Panc1 (cell line): ENCODE results near the gene SPATA46. TPM values are rescaled to one million over a fixed set of nuclear protein-coding genes. Genes with fewer than 3 reads are reported as not detected.

ENCODE experiments used
- ATAC-seq: fragments of 200-7000 bp; cut with Tn5 transposase; 2 replicates; pipeline ENCODE4 v1.9.1; 2020; ENCODE audit warnings: mild to moderate bottlenecking, moderate library complexity
- BruUV-seq: library from RNA; stranded (reverse); fragments of 400-500 nt; replicated peaks from 2 replicates; lab custom pipeline; 2021; lab: Mats Ljungman, UMichigan
- CTCF ChIA-PET: fragments of 300-600 bp; sonication (Branson Sonifier 250); formaldehyde crosslinking; loops from one replicate; lab custom pipeline; 2022; ENCODE audit warnings: antibody characterized with exemption; lab: Charles Lee
- POLR2A ChIA-PET: fragments of 300-600 bp; sonication (Branson Sonifier 250); formaldehyde crosslinking; loops from one replicate; lab custom pipeline; 2022; ENCODE audit warnings: antibody characterized with exemption; lab: Charles Lee
- DNase-seq: peaks from one replicate; pipeline ENCODE4 v3.0.0-alpha.2; 2010; ENCODE audit warnings: low read depth, low spot score
- H3K27ac ChIP-seq: 2 replicates; pipeline ENCODE4 v1.5.1; 2011; ENCODE audit warnings: mild to moderate bottlenecking, low read length, inconsistent platforms
- H3K27me3 ChIP-seq: fragments of 200-500 bp; sonication (Bioruptor generic); 2 replicates; pipeline ENCODE4 v1.6.0; 2014; ENCODE audit warnings: low read length, inconsistent platforms; ENCODE audit not compliant: control insufficient read depth, insufficient read depth
- H3K36me3 ChIP-seq: fragments of 200-500 bp; sonication (Bioruptor generic); 2 replicates; pipeline ENCODE4 v1.5.1; 2014; ENCODE audit warnings: inconsistent platforms, mild to moderate bottlenecking, low read length, moderate library complexity; ENCODE audit not compliant: control insufficient read depth, insufficient read depth
- H3K4me1 ChIP-seq: 2 replicates; pipeline ENCODE4 v1.5.1; 2011; ENCODE audit warnings: inconsistent platforms, mild to moderate bottlenecking, low read length, moderate library complexity; ENCODE audit not compliant: control insufficient read depth, insufficient read depth
- H3K4me3 ChIP-seq, 2 experiments: 2 replicates each; pipeline ENCODE4 v1.5.1; 2011 to 2012; ENCODE audit warnings: low read depth in 2 of 2, low read length in 2 of 2, mild to moderate bottlenecking in 2 of 2, inconsistent platforms in 1 of 2, moderate library complexity in 1 of 2
- H3K9me3 ChIP-seq: fragments of 200-500 bp; sonication (Bioruptor generic); 2 replicates; pipeline ENCODE4 v1.5.1; 2014; ENCODE audit warnings: low read depth, mild to moderate bottlenecking, inconsistent platforms, low read length, moderate library complexity; ENCODE audit not compliant: control insufficient read depth, insufficient read depth
- CTCF ChIP-seq: fragments of 450-650 bp; IDR thresholded peaks from 2 replicates; pipeline ENCODE4 v1.5.1; 2017; ENCODE audit warnings: mild to moderate bottlenecking
- POLR2AphosphoS5 ChIP-seq: IDR thresholded peaks from 2 replicates; pipeline ENCODE4 v1.6.1; 2012; ENCODE audit warnings: mild to moderate bottlenecking, low read depth, low read length, moderate library complexity
- REST ChIP-seq, 2 experiments: IDR thresholded peaks; 2 replicates each; pipeline ENCODE4 v1.6.1; 2011 to 2012; ENCODE audit warnings: low read depth in 2 of 2, control low read depth in 1 of 2, low read length in 1 of 2, mild to moderate bottlenecking in 1 of 2, moderate library complexity in 1 of 2; ENCODE audit not compliant: insufficient read depth in 1 of 2
- SIN3A ChIP-seq: IDR thresholded peaks from 2 replicates; pipeline ENCODE4 v1.6.1; 2012; ENCODE audit warnings: low read depth, mild to moderate bottlenecking, low read length, moderate library complexity, borderline replicate concordance; ENCODE audit not compliant: insufficient read depth
- TCF7L2 ChIP-seq: IDR thresholded peaks from 2 replicates; pipeline ENCODE4 v1.6.1; 2011; ENCODE audit warnings: mild to moderate bottlenecking, low read depth, low read length, inconsistent platforms
- in situ Hi-C: cut with HindIII; loops from 2 replicates; pipeline ENCODE4 v1.10.0; 2016; ENCODE audit warnings: low sequenced_read_pairs, low pct_unique_long_range_greater_than_20kb
- intact Hi-C: fragments of 100-400 bp; cut with micrococcal nuclease; formaldehyde crosslinking; loops from one replicate; pipeline ENCODE4 v1.10.0; 2022; ENCODE audit not compliant: unreplicated experiment
- total RNA-seq: library from RNA; stranded (reverse); gene quantifications from one replicate; pipeline ENCODE4 v1.2.1, GENCODE V29; 2021; ENCODE audit not compliant: unreplicated experiment

The SPATA46 gene
- total RNA-seq, 1 experiment from 2014 or later = not detected

GRCh38 chr1:162327144-162327787 lies 49.4 kb downstream of the SPATA46 start:
- in situ Hi-C loops = no loop called here
- no peaks in the 10 kb centered on the region for H3K9me3 ChIP-seq
- H3K36me3 ChIP-seq = no peaks in the 10 kb centered on the region
- ChIA-PET POLR2A (no interaction called here), CTCF (no interaction called here)
- TF ChIP-seq CTCF (no peak), POLR2AphosphoS5 (no peak), SIN3A (no peak), REST (IDR thresholded peaks at IDR 0.05; ENCODE audit: insufficient read depth in 1 of 2, low read depth in 2 of 2, low read length in 1 of 2) (no peak), TCF7L2 (no peak)
- no peak overlapping the region for H3K4me3 ChIP-seq
- DNase-seq (no peak), ATAC-seq (no peak)
- BruUV-seq = no TSS peak
- H3K4me1 ChIP-seq = peaks cover 6% of the 10 kb centered on the region; the same call in 1 of the 2 replicates
- H3K27me3 ChIP-seq = no peaks in the 10 kb centered on the region
- intact Hi-C loops = no loop called here
- H3K27ac ChIP-seq = no peak overlapping the region

GRCh38 chr1:162326559-162326958 lies 50.1 kb downstream of the SPATA46 start:
- peaks cover 6% of the 10 kb centered on the region; the same call in 1 of the 2 replicates for H3K4me1 ChIP-seq
- CTCF ChIA-PET = no interaction called here
- no peaks in the 10 kb centered on the region for H3K9me3 ChIP-seq
- POLR2A ChIA-PET = no interaction called here
- H3K36me3 ChIP-seq = no peaks in the 10 kb centered on the region
- H3K27me3 ChIP-seq = no peaks in the 10 kb centered on the region
- intact Hi-C loops (no loop called here), in situ Hi-C loops (no loop called here)
- DNase-seq (no peak), ATAC-seq (no peak)
- TF ChIP-seq REST (IDR thresholded peaks at IDR 0.05; ENCODE audit: insufficient read depth in 1 of 2, low read depth in 2 of 2, low read length in 1 of 2) (no peak), TCF7L2 (no peak), CTCF (no peak), SIN3A (no peak), POLR2AphosphoS5 (no peak)
- BruUV-seq = no TSS peak
- no peak overlapping the region for H3K27ac ChIP-seq
- no peak overlapping the region for H3K4me3 ChIP-seq
